HEK293T (cell line): ENCODE data around the gene GPR141.

Experiments used
- ARNT ChIP-seq: fragments of 450-650 bp; IDR thresholded peaks from 2 replicates; pipeline ENCODE4 v1.6.1; 2017; ENCODE audit warnings: mild to moderate bottlenecking
- ELF4 ChIP-seq: fragments of 450-650 bp; IDR thresholded peaks from 2 replicates; pipeline ENCODE4 v1.6.1; 2017; ENCODE audit warnings: antibody characterized with exemption

DNA sequence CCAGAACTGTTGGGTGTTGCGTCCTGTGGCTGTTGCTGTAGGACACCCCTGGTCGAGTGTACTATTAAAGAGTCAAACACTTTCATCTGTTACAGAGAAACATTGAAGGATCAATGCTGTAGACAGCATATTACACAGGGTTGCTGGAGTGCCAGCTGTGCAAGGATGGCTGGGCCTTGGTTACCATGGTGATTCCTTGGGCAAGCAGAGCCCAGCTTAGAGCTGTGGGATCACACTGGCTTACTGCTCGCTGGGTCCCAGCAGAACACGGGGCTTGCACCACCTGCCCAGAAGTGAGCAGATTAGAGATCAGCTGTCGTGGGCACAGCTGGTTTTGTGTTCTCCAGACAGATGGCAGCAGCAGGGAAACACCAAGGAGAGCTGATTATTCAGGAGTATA is 76.0 kb downstream of the GPR141 start:
- TF ChIP-seq ELF4 (no peak), ARNT (no peak)
